DND-41 (cell line): ENCODE data around the gene KCNIP4.

Experiments used
- CTCF ChIP-seq: IDR thresholded peaks from 2 replicates; pipeline ENCODE4 v1.5.1; 2012; ENCODE audit warnings: borderline replicate concordance, low read length, moderate library complexity, mild to moderate bottlenecking; ENCODE audit not compliant: poor library complexity, severe bottlenecking; ENCODE audit errors: extremely low read depth
- EZH2 ChIP-seq: IDR thresholded peaks from 3 replicates; pipeline ENCODE4 v1.6.1; 2012; ENCODE audit warnings: borderline replicate concordance, low read depth, mild to moderate bottlenecking, moderate library complexity, low read length, inconsistent platforms; ENCODE audit not compliant: severe bottlenecking

GRCh38 chr4:21864686-21865085 is 83.9 kb downstream of the KCNIP4 start:
- TF ChIP-seq CTCF = no peak
- TF ChIP-seq EZH2 = no peak
